ENCODE results near the gene MNAT1.
"Not testable (repeated sequence)": the region's sequence is repeated elsewhere in the genome, so short reads cannot be mapped to it uniquely, and the experiment has no call there.

The MNAT1 gene

GRCh38 chr14:60807971-60808370, 73.4 kb downstream of the MNAT1 start:
- DNase-seq, result no peak

- DNase-seq, result no peak
Measured at GRCh38 chr14:60812987-60813386, 78.4 kb downstream of the MNAT1 start.

GRCh38 chr14:60815371-60815770, 80.8 kb downstream of the MNAT1 start:
- DNase-seq, result no peak

DNA sequence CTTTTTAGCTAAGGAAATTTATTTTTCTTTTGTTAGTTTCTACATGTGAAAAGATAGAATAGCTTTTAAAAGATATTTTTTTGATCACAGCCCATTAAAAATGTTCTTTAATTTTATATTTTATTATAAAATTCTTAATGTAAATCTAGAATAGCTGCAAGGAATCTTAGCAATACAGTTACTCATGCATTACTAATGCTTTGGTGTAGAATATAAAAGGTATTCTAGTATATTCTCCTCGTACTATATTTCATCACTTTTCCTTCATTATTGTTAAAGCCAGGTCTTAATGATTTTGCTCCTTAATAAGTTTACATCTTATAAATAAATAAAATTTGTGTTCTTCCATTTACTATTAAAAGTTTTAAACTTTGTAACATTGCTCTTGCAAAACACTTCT, 82.6 kb downstream of the MNAT1 start:
- DNase-seq, result no peak

DNA sequence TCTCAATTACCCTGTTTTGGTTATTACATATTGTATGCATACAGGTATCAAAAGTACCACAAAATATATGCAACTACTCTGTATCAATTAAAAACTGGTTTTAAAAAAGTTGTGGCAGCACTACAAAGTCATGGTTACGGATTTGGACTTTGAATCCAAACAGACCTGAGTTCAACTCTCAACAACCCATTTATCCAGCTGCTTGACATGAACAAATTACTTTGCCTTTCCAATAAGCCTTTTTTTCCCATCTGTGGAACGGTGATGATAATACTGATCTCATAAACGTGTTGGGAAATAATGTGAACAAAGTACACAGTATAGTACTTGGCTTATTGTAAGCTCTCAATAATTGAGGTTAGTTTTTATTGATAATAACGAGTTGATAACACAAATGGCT, 85.0 kb downstream of the MNAT1 start:
- DNase-seq, result no peak

GRCh38 chr14:60838601-60839000, 104.0 kb downstream of the MNAT1 start:
- no peak for DNase-seq

- DNase-seq, result no peak
Measured at GRCh38 chr14:60839057-60839456, 104.5 kb downstream of the MNAT1 start.

DNA sequence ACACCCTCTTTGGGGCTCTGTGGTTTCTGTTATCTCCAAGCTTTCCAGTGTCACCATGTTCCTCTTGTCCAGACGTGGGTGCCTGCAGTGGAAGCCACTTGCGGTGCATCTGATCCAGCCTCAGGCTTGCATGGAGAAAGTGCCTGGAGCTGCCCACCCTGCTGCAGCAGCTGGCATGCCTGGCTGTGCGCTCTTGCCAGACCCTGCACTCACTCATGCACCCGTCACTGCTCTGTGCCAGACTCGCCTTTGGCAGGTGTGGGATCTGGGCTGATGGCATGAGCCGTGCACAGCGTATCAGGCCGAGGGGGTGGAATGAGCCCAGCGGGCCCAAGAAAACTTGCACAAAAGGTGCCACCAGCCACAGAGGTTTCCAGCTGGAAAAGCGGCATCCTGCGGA, 105.1 kb downstream of the MNAT1 start:
- no peak for DNase-seq

DNA sequence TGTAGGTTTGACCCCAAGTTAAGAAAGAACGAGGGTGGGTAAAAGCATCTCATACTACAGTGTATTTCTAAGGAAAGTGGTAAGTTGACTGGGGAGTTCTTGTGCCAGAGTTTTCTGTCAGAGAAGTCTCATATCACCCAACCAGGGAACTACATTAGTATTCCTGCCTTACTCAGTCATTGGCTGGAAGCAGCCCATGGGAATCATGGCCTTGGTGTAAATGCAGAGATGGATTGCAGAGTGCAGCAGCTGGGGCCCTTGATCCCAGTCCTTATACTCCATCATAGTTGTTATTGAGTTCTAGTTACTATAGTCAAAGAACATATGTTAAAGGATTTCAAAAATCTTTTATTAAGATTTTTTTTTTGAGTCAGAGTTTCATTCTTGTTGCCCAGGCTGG, 105.8 kb downstream of the MNAT1 start:
- DNase-seq, result no peak

GRCh38 chr14:60845523-60845922, 111.0 kb downstream of the MNAT1 start:
- DNase-seq, result no peak

DNA sequence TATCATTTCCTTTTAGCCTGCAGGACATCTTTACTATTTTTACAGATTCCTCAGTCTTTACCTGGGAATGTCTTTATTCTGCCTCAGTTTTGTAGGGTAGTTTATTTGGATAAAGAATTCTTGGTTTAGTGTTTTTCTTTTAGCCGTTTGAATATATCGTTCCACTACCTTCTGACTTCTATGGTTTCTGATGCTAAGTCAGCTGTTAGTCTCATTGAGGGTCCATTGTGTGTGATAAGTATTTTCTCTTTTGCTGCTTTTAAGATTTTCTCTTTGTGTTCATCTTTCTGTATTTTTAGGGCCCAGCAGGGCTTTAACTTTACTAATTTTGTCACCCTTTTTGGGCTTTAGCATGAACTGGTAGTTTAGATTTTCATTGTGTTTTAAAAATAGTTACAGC, 113.5 kb downstream of the MNAT1 start:
- no peak for DNase-seq

DNA sequence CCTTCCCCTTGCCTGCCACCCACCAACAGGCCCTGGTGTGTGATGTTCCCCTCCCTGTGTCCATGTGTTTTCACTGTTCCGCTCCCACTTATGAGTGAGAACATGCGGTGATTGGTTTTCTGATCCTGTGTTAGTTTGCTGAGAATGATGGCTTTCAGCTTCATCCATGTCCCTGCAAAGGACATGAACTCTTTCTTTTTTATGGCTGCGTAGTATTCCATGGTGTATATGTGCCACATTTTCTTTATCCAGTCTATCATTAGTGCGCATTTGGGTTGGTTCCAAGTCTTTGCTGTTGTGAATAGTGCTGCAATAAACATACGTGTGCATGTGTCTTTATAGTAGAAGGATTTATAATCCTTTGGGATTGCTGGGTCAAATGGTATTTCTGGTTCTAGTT, 117.1 kb downstream of the MNAT1 start:
- DNase-seq, result not testable (repeated sequence)

GRCh38 chr14:60856111-60856510, 121.5 kb downstream of the MNAT1 start:
- DNase-seq, result no peak

- DNase-seq, result no peak
Measured at GRCh38 chr14:60859525-60859924, 125.0 kb downstream of the MNAT1 start.

- no peak for DNase-seq
Measured at GRCh38 chr14:60861545-60862140, 127.1 kb downstream of the MNAT1 start.

- no peak for DNase-seq
Measured at GRCh38 chr14:60862283-60862682, 127.7 kb downstream of the MNAT1 start.

GRCh38 chr14:60863249-60863648, 128.7 kb downstream of the MNAT1 start:
- no peak for DNase-seq

GRCh38 chr14:60865378-60866127, 131.0 kb downstream of the MNAT1 start:
- no peak for DNase-seq

DNA sequence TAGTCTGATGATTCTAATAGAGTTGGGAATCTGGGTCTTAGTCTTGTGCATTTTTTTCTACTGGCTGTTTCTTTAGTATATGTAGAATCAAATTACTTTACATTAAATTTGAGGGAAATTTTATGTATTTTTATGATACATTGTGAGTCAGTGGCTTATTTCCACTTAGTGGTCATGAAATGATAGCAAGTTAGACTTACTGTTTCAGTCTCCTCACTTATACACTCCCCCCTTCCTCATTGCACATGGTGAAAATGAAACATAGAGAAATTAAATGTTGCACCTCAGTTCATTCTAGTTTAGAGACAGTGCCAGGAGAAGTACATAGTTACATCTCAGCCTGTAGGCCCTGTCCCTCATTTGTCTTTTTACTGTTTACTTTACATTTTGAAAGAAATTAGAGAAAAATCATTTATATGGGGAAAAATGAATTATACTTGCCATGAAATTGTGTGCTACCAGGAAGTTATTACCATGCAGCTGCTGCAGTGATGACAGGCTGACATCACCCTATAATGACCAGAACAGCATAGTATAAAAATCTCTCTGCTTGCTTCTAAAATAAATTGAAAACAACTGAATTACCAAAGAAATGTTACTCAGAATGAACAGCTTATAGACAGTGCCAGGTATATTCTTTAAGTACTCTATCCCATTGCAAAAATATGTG, 133.1 kb downstream of the MNAT1 start:
- DNase-seq, result no peak

- DNase-seq, result no peak
Measured at GRCh38 chr14:60878121-60878520, 143.6 kb downstream of the MNAT1 start.

DNA sequence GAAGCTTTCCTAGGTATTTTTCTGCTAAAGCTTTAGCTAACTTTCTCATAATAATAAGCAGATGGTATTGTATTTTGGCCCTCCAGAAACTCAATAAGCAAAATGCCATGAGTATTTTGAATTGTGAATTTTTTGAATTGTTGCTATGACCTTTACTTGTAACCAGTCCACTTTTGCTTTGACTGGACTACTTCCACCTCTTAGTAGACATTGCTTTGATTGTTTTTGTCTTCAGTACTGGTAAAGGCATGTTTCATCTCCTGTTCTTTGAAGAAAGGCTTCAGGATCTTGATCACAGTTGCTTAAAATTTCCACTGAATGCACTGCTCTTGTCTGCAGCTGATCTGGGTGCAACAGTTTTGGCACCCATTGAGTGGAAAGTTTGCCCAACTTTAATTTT, 144.0 kb downstream of the MNAT1 start:
- no peak for DNase-seq

- no peak for DNase-seq
Measured at GRCh38 chr14:60882219-60882618, 147.7 kb downstream of the MNAT1 start.

GRCh38 chr14:60884134-60884533, 149.6 kb downstream of the MNAT1 start:
- no peak for DNase-seq

DNA sequence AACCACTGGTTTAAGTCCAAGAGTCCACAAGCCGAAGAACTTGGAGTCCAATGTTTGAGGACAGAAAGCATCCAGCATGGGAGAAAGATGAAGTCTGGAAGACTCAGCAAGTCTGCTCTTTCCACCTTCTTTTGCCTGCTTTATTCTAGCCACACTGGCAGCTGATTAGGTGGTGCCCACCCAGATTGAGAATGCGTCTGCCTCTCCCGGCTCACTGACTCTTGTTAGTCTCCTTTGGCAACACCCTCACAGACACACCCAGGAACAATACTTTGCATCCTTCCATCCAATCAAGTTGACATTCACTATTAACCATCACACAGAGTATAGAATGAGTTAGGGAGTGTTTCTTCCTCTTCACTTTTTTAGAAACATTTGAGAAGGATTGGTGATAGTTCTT, 156.1 kb downstream of the MNAT1 start:
- DNase-seq, result not testable (repeated sequence)

Data from stimulated activated CD4-positive, alpha-beta T cell treated with anti-CD3 and anti-CD28 coated beads, Interleukin-4, amount 100 ng/mL, for 1 hour (primary cell).